ENCODE data around the gene FGF14.

GRCh38 chr13:102295316-102296048, 106.4 kb downstream of the FGF14 start:
- TF ChIP-seq CTCF (IDR thresholded peaks at IDR 0.05) (no peak), POLR2A (IDR thresholded peaks at IDR 0.05) (no peak), EP300 (IDR thresholded peaks at IDR 0.05) (no peak)
